Skeletal muscle satellite cell (primary cell): ENCODE data around the gene GINS2.

Experiments used
- H3K27me3 ChIP-seq: 2 replicates; pipeline ENCODE4 v1.7.0; 2013; ENCODE audit warnings: low read length; ENCODE audit not compliant: control insufficient read depth, insufficient read depth
- H3K36me3 ChIP-seq: 2 replicates; pipeline ENCODE4 v1.7.0; 2013; ENCODE audit warnings: mild to moderate bottlenecking, control low read depth, low read length; ENCODE audit not compliant: insufficient read depth
- H3K4me1 ChIP-seq: 2 replicates; pipeline ENCODE4 v1.7.0; 2013; ENCODE audit warnings: low read length; ENCODE audit not compliant: control insufficient read depth, insufficient read depth
- H3K4me2 ChIP-seq: 2 replicates; pipeline ENCODE4 v1.7.0; 2013; ENCODE audit warnings: mild to moderate bottlenecking, low read length
- H3K4me3 ChIP-seq: 2 replicates; pipeline ENCODE4 v1.7.0; 2013; ENCODE audit warnings: low read length
- H3K9ac ChIP-seq: 2 replicates; pipeline ENCODE4 v1.7.0; 2013; ENCODE audit warnings: mild to moderate bottlenecking, low read depth, low read length, moderate library complexity
- H3K9me3 ChIP-seq: replicated peaks from 2 replicates; pipeline ENCODE4 v1.7.0; 2013; ENCODE audit warnings: mild to moderate bottlenecking, control low read depth, low read length

Gene GINS2

GRCh38 chr16:85640585-85640984, 48.2 kb downstream of the GINS2 start:
- no peaks in the 10 kb centered on the region for H3K9me3 ChIP-seq
- no peak overlapping the region for H3K9ac ChIP-seq
- no peaks in the 10 kb centered on the region for H3K36me3 ChIP-seq
- H3K4me3 ChIP-seq: no peak overlapping the region
- H3K27me3 ChIP-seq: no peaks in the 10 kb centered on the region
- H3K4me1 ChIP-seq: peaks cover 26% of the 10 kb centered on the region
- H3K4me2 ChIP-seq: no peak overlapping the region

GRCh38 chr16:85640254-85640558, 48.5 kb downstream of the GINS2 start:
- Histone ChIP-seq H3K4me3 (no peak overlapping the region), H3K9me3 (no peaks in the 10 kb centered on the region), H3K4me2 (peak overlapping the region; percentile 41), H3K9ac (no peak overlapping the region), H3K36me3 (no peaks in the 10 kb centered on the region), H3K27me3 (no peaks in the 10 kb centered on the region), H3K4me1 (peaks cover 26% of the 10 kb centered on the region)

GRCh38 chr16:85639529-85640253, 49.1 kb downstream of the GINS2 start:
- Histone ChIP-seq H3K36me3 (no peaks in the 10 kb centered on the region), H3K4me2 (peak overlapping the region; percentile 41), H3K9ac (no peak overlapping the region), H3K27me3 (no peaks in the 10 kb centered on the region), H3K4me1 (peaks cover 26% of the 10 kb centered on the region), H3K9me3 (no peaks in the 10 kb centered on the region), H3K4me3 (peak overlapping the region; percentile 39)

DNA sequence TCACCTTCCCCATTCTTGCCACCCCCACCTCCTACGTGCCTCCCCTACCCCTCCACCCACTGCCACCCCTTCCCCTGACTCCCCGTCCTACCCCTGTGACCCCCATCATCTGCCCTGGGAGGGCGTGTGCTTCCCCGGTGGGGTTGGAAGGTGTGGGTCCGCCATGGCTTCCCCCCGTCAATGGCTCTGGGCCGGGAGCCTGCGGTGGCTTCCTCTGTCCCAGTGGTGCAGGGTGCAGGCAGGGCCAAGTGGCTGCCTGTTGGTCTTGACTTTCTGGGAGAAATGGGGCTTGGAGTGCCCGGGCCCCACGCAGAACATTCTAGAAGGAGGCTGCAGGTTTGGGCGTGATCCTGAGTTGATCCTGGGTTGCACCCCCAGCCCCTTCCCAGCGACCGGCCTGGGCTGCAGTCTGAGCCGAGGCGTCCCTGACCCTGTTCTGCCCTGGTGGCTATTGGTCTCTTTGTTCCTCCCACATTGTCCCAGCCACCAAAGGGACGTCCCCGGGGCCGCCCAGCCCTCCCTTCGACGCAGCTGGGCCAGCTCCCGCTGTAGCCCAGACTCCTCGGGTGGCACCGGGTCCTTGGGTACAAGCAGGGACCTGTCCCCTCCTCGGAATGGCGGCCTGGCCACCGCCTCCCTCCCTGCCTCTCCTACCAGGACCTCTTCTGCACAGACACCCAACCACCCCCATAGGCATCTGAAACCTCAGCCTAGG, 49.9 kb downstream of the GINS2 start:
- Histone ChIP-seq H3K36me3 (no peaks in the 10 kb centered on the region), H3K27me3 (no peaks in the 10 kb centered on the region), H3K9ac (no peak overlapping the region), H3K4me2 (no peak overlapping the region), H3K4me1 (peaks cover 26% of the 10 kb centered on the region), H3K4me3 (no peak overlapping the region), H3K9me3 (no peaks in the 10 kb centered on the region)

GRCh38 chr16:85637808-85638647, 50.7 kb downstream of the GINS2 start:
- peaks cover 26% of the 10 kb centered on the region for H3K4me1 ChIP-seq
- H3K4me2 ChIP-seq: no peak overlapping the region
- no peak overlapping the region for H3K9ac ChIP-seq

GRCh38 chr16:85637061-85637807, 51.5 kb downstream of the GINS2 start:
- H3K4me2 ChIP-seq: no peak overlapping the region
- no peaks in the 10 kb centered on the region for H3K36me3 ChIP-seq
- peaks cover 25% of the 10 kb centered on the region for H3K4me1 ChIP-seq
- no peak overlapping the region for H3K4me3 ChIP-seq
- no peaks in the 10 kb centered on the region for H3K9me3 ChIP-seq
- no peaks in the 10 kb centered on the region for H3K27me3 ChIP-seq
- no peak overlapping the region for H3K9ac ChIP-seq

More at GRCh38 chr16:85637808-85638647, 50.7 kb downstream of the GINS2 start:
- Histone ChIP-seq H3K36me3 (no peaks in the 10 kb centered on the region), H3K27me3 (no peaks in the 10 kb centered on the region), H3K9me3 (no peaks in the 10 kb centered on the region), H3K4me3 (no peak overlapping the region)

DNA sequence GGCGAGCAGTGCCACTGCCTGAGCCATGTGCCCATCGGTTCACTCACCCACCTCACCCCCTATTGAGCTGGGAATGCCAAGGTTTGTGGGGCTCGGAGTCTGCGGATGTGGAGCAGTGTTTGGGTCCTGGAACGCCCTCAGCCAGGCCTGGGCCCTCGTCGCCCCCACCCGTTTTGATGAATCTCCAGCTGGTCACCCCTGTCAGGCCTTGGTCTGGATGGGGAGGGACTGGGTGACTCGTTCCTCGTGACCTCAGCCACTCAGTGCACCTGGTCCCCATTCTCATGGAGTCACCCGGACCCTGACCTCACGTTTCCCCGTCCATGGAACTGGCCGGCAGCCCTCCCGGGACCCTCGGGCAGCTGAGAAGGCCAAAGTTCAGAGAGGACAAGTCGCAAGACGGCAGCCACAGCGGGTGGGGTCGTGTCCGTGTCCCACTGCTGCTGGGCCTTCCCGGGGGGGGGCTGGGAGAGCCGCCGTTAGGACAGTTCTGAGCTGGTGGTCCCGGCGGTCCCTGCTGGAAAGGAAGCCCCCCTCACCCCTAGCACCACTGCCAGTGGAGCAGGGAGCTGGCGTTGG, 52.4 kb downstream of the GINS2 start:
- Histone ChIP-seq H3K9ac (no peak overlapping the region), H3K4me1 (peaks cover 16% of the 10 kb centered on the region), H3K36me3 (no peaks in the 10 kb centered on the region), H3K4me3 (no peak overlapping the region), H3K9me3 (no peaks in the 10 kb centered on the region), H3K4me2 (no peak overlapping the region), H3K27me3 (no peaks in the 10 kb centered on the region)

GRCh38 chr16:85635545-85636140, 53.1 kb downstream of the GINS2 start:
- H3K9ac ChIP-seq: no peak overlapping the region

DNA sequence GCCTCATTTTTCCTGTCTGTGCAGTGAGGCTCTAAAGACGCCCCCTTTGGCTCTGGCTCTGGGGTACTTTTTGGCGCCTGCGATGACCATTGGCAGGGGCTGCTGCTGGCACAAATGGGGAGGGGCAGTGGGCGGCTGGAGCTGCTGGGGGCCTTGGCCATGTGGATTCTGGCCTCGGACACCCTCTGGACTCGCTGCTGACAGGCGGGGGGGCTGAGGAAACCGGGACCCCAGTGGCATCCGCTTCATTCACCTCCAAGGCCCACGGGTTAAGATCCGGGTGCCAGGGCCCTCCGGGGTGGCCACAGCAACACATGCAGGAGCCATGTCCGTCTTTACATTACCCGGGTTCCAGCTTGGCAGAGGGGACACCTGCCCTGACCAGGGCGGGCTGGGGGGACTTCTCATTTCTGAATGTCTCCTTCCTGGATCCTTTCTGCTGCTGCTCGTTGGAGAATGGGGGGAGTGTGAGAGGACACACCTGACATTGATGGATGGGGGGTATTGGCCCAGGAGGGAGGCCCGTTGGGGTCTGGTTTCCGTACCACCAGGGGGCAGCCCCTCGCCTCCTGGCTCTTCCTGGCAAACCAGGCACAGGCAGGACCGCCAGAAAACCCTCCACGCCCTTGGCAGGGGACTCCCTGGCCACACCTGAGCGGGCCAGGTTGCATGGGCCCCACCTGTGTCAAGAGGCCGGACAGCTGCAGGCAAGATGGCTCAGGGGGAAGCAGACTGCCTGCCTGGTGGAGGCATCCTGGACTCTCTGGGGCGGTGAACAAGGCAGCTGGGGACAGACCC, 53.8 kb downstream of the GINS2 start:
- Histone ChIP-seq H3K9ac (no peak overlapping the region), H3K4me3 (no peak overlapping the region), H3K4me2 (no peak overlapping the region), H3K36me3 (peaks cover 2% of the 10 kb centered on the region), H3K27me3 (no peaks in the 10 kb centered on the region), H3K4me1 (peaks cover 10% of the 10 kb centered on the region), H3K9me3 (no peaks in the 10 kb centered on the region)

More at GRCh38 chr16:85635545-85636140, 53.1 kb downstream of the GINS2 start:
- no peaks in the 10 kb centered on the region for H3K36me3 ChIP-seq
- no peak overlapping the region for H3K4me3 ChIP-seq
- peaks cover 13% of the 10 kb centered on the region for H3K4me1 ChIP-seq
- no peaks in the 10 kb centered on the region for H3K9me3 ChIP-seq
- H3K4me2 ChIP-seq: no peak overlapping the region
- no peaks in the 10 kb centered on the region for H3K27me3 ChIP-seq

DNA sequence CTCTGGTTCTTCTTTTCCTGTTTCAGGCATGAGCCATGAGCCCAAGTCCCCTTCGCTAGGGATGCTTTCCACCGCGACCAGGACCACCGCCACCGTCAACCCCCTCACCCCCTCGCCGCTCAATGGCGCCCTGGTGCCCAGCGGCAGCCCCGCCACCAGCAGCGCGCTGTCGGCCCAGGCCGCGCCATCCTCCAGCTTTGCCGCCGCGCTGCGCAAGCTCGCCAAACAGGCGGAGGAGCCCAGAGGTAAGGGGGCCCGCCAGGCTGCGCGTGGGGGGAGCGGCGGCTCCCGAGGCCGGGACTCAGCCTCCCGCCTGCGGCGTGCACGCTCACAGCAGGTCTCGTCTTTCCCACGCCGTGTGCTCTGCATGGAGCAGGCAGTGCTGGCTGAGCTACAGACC, 54.9 kb downstream of the GINS2 start:
- Histone ChIP-seq H3K36me3 (peaks cover 2% of the 10 kb centered on the region), H3K4me1 (no peaks in the 10 kb centered on the region), H3K9me3 (no peaks in the 10 kb centered on the region), H3K4me2 (no peak overlapping the region), H3K27me3 (no peaks in the 10 kb centered on the region), H3K4me3 (no peak overlapping the region), H3K9ac (no peak overlapping the region)
